ENCODE results near the gene ARHGEF39. TPM values are rescaled to one million over a fixed set of nuclear protein-coding genes. Genes with fewer than 3 reads are reported as not detected.
A peak's percentile ranks its signal among the peaks of the same experiment; 100 is the strongest.

The ARHGEF39 gene
- total RNA-seq, 1 experiment from 2014 or later, result 12.4 TPM

GRCh38 chr9:35680331-35681105 lies 15.5 kb upstream of the ARHGEF39 start:
- in situ Hi-C loops (cut with HindIII; ENCODE audit: low sequenced_read_pairs), result no loop called here

DNA sequence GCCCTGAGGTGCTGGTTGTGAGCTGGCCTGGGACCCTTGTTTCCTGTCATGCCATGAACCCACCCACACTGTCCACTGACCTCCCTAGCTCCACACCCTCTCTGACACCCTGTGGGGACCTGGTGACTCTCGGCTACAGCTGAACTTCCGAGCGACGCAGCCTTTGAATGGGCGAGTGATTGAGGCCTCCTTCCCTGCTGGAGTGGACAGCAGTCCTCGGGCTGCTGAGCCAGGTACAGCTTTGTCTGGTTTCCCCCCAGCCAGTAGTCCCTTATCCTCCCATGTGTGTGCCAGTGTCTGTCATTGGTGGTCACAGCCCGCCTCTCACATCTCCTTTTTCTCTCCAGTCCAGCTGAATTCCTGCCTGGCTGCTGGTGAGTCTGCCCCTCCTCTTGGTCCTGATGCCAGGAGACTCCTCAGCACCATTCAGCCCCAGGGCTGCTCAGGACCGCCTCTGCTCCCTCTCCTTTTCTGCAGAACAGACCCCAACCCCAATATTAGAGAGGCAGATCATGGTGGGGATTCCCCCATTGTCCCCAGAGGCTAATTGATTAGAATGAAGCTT lies 14.9 kb upstream of the ARHGEF39 start:
- in situ Hi-C loops (cut with HindIII; ENCODE audit: low sequenced_read_pairs), result no loop called here
- DNase-seq (ENCODE audit: low spot score), result no peak

More at GRCh38 chr9:35680331-35681105, 15.5 kb upstream of the ARHGEF39 start:
- peak; percentile 81 for DNase-seq (ENCODE audit: low spot score)

DNA sequence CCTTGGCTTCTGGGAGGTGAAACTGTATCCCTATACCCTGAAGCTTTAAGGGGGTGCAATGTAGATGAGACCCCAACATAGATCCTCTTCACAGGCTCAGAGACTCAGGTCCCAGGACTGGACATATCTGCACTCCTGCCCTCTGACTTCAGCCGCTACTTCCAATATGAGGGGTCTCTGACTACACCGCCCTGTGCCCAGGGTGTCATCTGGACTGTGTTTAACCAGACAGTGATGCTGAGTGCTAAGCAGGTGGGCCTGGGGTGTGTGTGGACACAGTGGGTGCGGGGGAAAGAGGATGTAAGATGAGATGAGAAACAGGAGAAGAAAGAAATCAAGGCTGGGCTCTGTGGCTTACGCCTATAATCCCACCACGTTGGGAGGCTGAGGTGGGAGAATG lies 14.1 kb upstream of the ARHGEF39 start:
- in situ Hi-C loops (cut with HindIII; ENCODE audit: low sequenced_read_pairs), result no loop called here
- no peak for DNase-seq (ENCODE audit: low spot score)

GRCh38 chr9:35675732-35676392 lies 10.9 kb upstream of the ARHGEF39 start:
- in situ Hi-C loops (cut with HindIII; ENCODE audit: low sequenced_read_pairs), result no loop called here
- no peak for DNase-seq (ENCODE audit: low spot score)

DNA sequence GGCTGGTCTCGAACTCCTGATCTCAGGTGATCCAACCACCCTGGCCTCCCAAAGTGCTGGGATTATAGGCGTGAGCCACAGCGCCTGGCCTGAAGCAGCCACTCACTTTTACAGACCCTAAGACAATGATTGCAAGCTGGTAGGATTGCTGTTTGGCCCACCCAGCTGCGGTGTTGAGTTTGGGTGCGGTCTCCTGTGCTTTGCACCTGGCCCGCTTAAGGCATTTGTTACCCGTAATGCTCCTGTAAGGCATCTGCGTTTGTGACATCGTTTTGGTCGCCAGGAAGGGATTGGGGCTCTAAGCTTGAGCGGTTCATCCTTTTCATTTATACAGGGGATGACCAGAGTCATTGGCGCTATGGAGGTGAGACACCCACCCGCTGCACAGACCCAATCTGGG lies 10.2 kb upstream of the ARHGEF39 start:
- no peak for DNase-seq (ENCODE audit: low spot score)
- in situ Hi-C loops (cut with HindIII; ENCODE audit: low sequenced_read_pairs), result no loop called here

GRCh38 chr9:35674025-35674361 lies 9.0 kb upstream of the ARHGEF39 start:
- in situ Hi-C loops (cut with HindIII; ENCODE audit: low sequenced_read_pairs), result no loop called here
- DNase-seq (ENCODE audit: low spot score), result no peak

GRCh38 chr9:35673132-35674024 lies 8.4 kb upstream of the ARHGEF39 start, which contains the start of gene CA9:
TSS of gene CA9 (plus strand) at chr9:35673928. CDS start at chr9:35673960, 32 bp downstream.
- in situ Hi-C loops (cut with HindIII; ENCODE audit: low sequenced_read_pairs), result no loop called here
- peak; percentile 97 for DNase-seq (ENCODE audit: low spot score)

DNA sequence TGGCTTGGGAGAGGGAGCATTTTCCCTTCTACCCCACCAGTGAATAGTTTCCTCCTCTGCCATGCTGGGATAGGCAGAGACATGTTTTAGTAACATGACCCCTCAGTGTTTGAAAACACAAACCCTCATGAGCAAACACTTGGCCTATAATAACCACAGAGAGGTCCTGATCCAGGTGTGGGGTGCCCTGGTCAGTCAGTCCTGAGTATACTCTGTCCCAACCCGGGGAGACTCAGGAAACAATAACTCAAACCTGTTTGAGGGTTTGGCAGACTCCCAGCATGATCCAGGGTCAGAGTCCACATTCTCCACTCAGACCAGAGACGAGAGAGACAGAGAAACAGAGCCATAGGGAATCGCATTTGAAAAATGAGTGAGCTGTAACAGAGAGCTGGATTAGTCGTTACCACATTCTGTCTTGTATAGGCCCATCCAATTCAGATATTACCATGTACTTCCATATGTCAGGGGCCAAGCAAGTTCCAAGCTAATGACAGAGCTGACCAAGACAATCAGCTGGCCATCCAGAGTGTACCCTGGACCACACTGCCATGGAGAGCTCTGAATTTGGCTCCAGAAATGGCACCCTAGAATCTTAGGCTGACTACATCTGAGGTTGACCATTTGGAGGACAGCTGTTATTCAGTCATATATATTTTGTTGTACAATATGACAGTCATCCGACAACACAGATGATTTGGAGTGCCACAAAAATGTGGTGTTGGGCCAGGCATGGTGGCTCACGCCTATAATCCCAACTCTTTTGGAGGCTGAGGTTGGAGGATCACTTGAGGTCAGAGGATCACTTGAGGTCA lies 4.5 kb upstream of the ARHGEF39 start:
- in situ Hi-C loops (cut with HindIII; ENCODE audit: low sequenced_read_pairs), result no loop called here
- DNase-seq (ENCODE audit: low spot score), result no peak

GRCh38 chr9:35667939-35668338 lies 2.9 kb upstream of the ARHGEF39 start:
- no peak for DNase-seq (ENCODE audit: low spot score)
- in situ Hi-C loops (cut with HindIII; ENCODE audit: low sequenced_read_pairs), result no loop called here

DNA sequence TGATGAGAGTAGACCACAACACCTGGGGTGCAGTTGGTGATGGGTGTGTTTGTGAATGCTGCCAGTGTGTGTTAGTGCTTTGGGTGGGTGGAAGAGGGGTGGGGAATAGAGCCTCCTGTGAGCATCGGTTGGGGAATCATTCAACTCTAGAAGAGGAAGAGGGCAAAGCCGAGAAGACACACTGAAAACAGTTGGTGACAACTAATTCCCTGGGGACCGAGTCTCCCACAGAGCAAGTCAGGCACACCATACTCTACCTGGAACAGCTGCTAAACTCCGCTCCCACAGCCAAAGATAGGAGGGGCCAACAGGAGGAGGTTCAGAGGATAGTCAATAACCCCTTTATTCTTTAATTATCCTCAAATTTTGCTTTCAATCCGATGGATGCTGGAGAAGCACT lies 1.6 kb upstream of the ARHGEF39 start:
- no peak for DNase-seq (ENCODE audit: low spot score)
- in situ Hi-C loops (cut with HindIII; ENCODE audit: low sequenced_read_pairs), result no loop called here

GRCh38 chr9:35666045-35666444 lies 1.1 kb upstream of the ARHGEF39 start:
- in situ Hi-C loops (cut with HindIII; ENCODE audit: low sequenced_read_pairs), result no loop called here
- no peak for DNase-seq (ENCODE audit: low spot score)

- in situ Hi-C loops (cut with HindIII; ENCODE audit: low sequenced_read_pairs), result no loop called here
- DNase-seq (ENCODE audit: low spot score), result no peak
These were observed 450 bp upstream of the ARHGEF39 start for GRCh38 chr9:35665471-35665818.

- in situ Hi-C loops (cut with HindIII; ENCODE audit: low sequenced_read_pairs), result no loop called here
- peak; percentile 31 for DNase-seq (ENCODE audit: low spot score)
These were observed 2.6 kb downstream of the ARHGEF39 start for GRCh38 chr9:35662437-35662836.

DNA sequence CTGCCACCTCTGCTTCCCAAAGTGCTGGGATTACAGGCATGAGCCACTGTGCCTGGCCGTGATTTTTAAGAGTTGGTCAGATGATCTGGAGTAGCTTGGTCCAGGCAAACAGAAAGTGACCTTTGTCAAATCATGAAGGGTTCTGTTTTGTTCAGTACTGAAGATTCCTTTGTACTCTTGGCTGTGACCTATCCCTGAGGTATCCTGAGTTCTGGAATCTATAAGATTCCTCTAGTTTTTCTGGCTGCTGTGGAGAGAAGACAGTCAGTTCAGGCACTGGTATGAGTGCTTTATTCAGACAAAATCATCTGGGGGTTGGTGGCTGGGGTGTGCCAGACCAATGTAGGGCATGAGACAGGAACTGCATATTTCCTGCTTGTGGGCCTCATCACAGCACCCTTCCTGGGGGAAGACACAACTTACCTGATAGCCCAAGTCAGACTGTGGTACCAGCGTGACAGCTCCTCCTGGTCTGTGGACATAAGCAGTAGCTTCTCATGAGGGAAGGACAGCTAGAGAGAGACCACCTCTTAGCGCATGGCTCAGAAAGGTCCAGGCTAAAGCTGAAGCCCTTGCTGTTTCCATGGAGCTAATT lies 3.1 kb downstream of the ARHGEF39 start:
- no peak for DNase-seq (ENCODE audit: low spot score)
- in situ Hi-C loops (cut with HindIII; ENCODE audit: low sequenced_read_pairs), result no loop called here

DNA sequence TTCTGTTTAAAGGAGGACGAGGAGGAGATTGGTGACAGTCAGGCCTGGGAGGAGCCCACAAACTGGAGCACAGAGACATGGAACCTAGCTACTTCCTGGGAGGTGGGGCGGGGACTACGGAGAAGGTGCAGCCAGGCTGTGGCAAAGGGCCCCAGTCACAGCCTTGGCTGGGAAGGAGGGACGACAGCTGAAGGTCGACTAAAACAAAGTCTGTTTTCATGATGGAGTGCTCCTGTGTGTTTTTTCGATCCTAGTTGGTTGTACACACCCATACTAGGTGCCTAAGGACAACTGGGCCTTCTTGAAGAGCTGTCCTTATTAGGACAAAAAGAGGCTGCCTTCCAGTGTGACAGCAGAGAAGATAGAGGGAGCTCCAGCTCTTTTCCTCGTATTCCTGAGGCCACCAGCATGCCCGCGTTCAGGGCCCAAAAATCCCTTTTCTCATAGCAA lies 4.0 kb downstream of the ARHGEF39 start:
- in situ Hi-C loops (cut with HindIII; ENCODE audit: low sequenced_read_pairs), result no loop called here

GRCh38 chr9:35659340-35659739 lies 5.7 kb downstream of the ARHGEF39 start:
- DNase-seq (ENCODE audit: low spot score), result peak; percentile 30
- in situ Hi-C loops (cut with HindIII; ENCODE audit: low sequenced_read_pairs), result no loop called here

More for the DNA sequence above, 4.0 kb downstream of the ARHGEF39 start:
- peak; percentile 90 for DNase-seq (ENCODE audit: low spot score)

GRCh38 chr9:35658968-35659220 lies 6.1 kb downstream of the ARHGEF39 start:
- in situ Hi-C loops (cut with HindIII; ENCODE audit: low sequenced_read_pairs), result no loop called here
- DNase-seq (ENCODE audit: low spot score), result peak; percentile 54

DNA sequence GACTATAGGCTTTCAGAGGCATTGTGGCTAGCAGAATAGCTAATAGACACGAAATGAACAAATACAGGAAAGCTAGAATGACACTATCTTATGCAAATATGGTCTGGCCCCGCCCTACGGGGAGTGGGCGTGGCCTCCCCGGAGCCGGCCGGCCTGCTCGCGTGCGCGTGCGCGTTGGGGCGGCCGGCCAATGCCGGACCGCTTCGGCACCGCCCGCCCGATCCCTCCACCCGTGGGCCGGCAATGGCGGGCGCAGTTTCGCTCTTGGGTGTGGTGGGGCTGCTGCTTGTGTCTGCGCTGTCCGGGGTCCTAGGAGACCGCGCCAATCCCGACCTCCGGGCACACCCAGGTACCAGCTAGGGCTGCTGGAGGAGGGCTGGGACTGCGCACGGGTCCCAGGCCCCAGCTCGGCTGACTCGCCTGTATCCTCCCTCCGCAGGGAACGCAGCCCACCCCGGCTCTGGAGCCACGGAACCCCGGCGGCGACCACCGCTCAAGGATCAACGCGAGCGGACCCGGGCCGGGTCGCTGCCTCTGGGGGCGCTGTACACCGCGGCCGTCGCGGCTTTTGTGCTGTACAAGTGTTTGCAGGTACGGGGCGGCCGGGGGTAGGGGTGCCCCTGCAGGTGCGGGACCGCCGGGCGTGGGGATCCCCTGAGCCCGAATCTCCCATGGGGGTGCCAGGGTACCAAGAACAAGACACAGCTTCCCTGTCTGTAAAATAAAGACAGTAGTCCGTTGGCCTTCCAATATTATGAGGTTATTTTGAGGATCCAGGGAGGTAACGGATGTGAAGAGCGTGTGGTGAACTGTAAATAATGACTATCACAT lies 6.6 kb downstream of the ARHGEF39 start, which contains the start of gene CCDC107:
Gene CCDC107, plus strand, starts transcription at position 156 of the 831 bp plus-strand sequence. Its CDS starts 88 bp downstream, at position 244.
- peak; percentile 91 for DNase-seq (ENCODE audit: low spot score)
- in situ Hi-C loops (cut with HindIII; ENCODE audit: low sequenced_read_pairs), result no loop called here

All from G401 (cell line).